ENCODE results near the gene CMTM5. TPM values are rescaled to one million over a fixed set of nuclear protein-coding genes. Genes with fewer than 3 reads are reported as not detected.
"Not testable (repeated sequence)": the region's sequence is repeated elsewhere in the genome, so short reads cannot be mapped to it uniquely, and the experiment has no call there.

The CMTM5 gene
- total RNA-seq, 2 donors from 2014 or later = 0.40 to 1.4 TPM

- H3K36me3 Mint-ChIP-seq (ENCODE audit: low read depth) = no peaks in the 10 kb centered on the region
- H3K4me1 Mint-ChIP-seq = peaks cover 5% of the 10 kb centered on the region
- WGBS, 2 experiments (ENCODE audit: insufficient coverage in 1 of 2, insufficient read length in 1 of 2) = 91 to 93% methylated on average over 16 to 26 of the region's 26 CpGs
- Histone ChIP-seq H3K27ac (ENCODE audit: low read depth, low read length) (no peak overlapping the region), H3K4me1 (ENCODE audit: control insufficient read depth, insufficient read depth, low read length) (no peaks in the 10 kb centered on the region), H3K27me3 (ENCODE audit: control insufficient read depth, insufficient read depth, low read length, poor library complexity, severe bottlenecking) (peaks cover 9% of the 10 kb centered on the region), H3K9ac (ENCODE audit: extremely low read depth, low read length, poor library complexity, severe bottlenecking) (no peak overlapping the region), H3K36me3 (ENCODE audit: control insufficient read depth, insufficient read depth, low read length) (no peaks in the 10 kb centered on the region), H3K9me3 (ENCODE audit: control insufficient read depth, low read length) (no peaks in the 10 kb centered on the region), H3K4me3 (ENCODE audit: low read length) (no peak overlapping the region)
- no peak overlapping the region for H3K4me3 Mint-ChIP-seq
- no peak for TF ChIP-seq CTCF (conservative IDR thresholded peaks at IDR 0.05)
- DNase-seq = no peak
- H3K9me3 Mint-ChIP-seq = no peaks in the 10 kb centered on the region
- H3K27me3 Mint-ChIP-seq (ENCODE audit: insufficient read depth) = peaks cover 29% of the 10 kb centered on the region
- H3K27ac Mint-ChIP-seq = no peak overlapping the region
These were observed 11.4 kb downstream of the CMTM5 start for GRCh38 chr14:23387916-23388882.

- H3K9ac ChIP-seq (ENCODE audit: extremely low read depth, low read length, poor library complexity, severe bottlenecking) = no peak overlapping the region
- H3K9me3 Mint-ChIP-seq = no peaks in the 10 kb centered on the region
- H3K4me1 ChIP-seq (ENCODE audit: control insufficient read depth, insufficient read depth, low read length) = no peaks in the 10 kb centered on the region
- no peak for DNase-seq
- TF ChIP-seq CTCF (conservative IDR thresholded peaks at IDR 0.05) = no peak
- H3K9me3 ChIP-seq (ENCODE audit: control insufficient read depth, low read length) = no peaks in the 10 kb centered on the region
- H3K4me1 Mint-ChIP-seq = peaks cover 5% of the 10 kb centered on the region
- no peak overlapping the region for H3K27ac ChIP-seq (ENCODE audit: low read depth, low read length)
- H3K27me3 Mint-ChIP-seq (ENCODE audit: insufficient read depth) = peaks cover 26% of the 10 kb centered on the region
- H3K27ac Mint-ChIP-seq = no peak overlapping the region
- no peak overlapping the region for H3K4me3 Mint-ChIP-seq
- WGBS, 2 experiments (ENCODE audit: insufficient coverage in 1 of 2, insufficient read length in 1 of 2) = 93 to 95% methylated on average over 2 to 8 of the region's 8 CpGs
- H3K4me3 ChIP-seq (ENCODE audit: low read length) = no peak overlapping the region
- H3K27me3 ChIP-seq (ENCODE audit: control insufficient read depth, insufficient read depth, low read length, poor library complexity, severe bottlenecking) = peaks cover 14% of the 10 kb centered on the region
- H3K36me3 ChIP-seq (ENCODE audit: control insufficient read depth, insufficient read depth, low read length) = no peaks in the 10 kb centered on the region
- H3K36me3 Mint-ChIP-seq (ENCODE audit: low read depth) = no peaks in the 10 kb centered on the region
These were observed 12.2 kb downstream of the CMTM5 start for GRCh38 chr14:23388996-23389395.

GRCh38 chr14:23389396-23389795, 12.6 kb downstream of the CMTM5 start:
- H3K4me1 Mint-ChIP-seq = peaks cover 5% of the 10 kb centered on the region
- Histone ChIP-seq H3K36me3 (ENCODE audit: control insufficient read depth, insufficient read depth, low read length) (no peaks in the 10 kb centered on the region), H3K4me1 (ENCODE audit: control insufficient read depth, insufficient read depth, low read length) (no peaks in the 10 kb centered on the region), H3K27me3 (ENCODE audit: control insufficient read depth, insufficient read depth, low read length, poor library complexity, severe bottlenecking) (peaks cover 14% of the 10 kb centered on the region), H3K9ac (ENCODE audit: extremely low read depth, low read length, poor library complexity, severe bottlenecking) (no peak overlapping the region), H3K9me3 (ENCODE audit: control insufficient read depth, low read length) (no peaks in the 10 kb centered on the region), H3K4me3 (ENCODE audit: low read length) (no peak overlapping the region), H3K27ac (ENCODE audit: low read depth, low read length) (no peak overlapping the region)
- 90 to 91% methylated on average over 7 to 12 of the region's 12 CpGs for WGBS, 2 experiments (ENCODE audit: insufficient coverage in 1 of 2, insufficient read length in 1 of 2)
- no peak for DNase-seq
- no peaks in the 10 kb centered on the region for H3K9me3 Mint-ChIP-seq
- H3K27me3 Mint-ChIP-seq (ENCODE audit: insufficient read depth) = peaks cover 25% of the 10 kb centered on the region
- TF ChIP-seq CTCF (conservative IDR thresholded peaks at IDR 0.05) = no peak
- no peaks in the 10 kb centered on the region for H3K36me3 Mint-ChIP-seq (ENCODE audit: low read depth)
- H3K4me3 Mint-ChIP-seq = no peak overlapping the region
- no peak overlapping the region for H3K27ac Mint-ChIP-seq

- H3K4me1 ChIP-seq (ENCODE audit: control insufficient read depth, insufficient read depth, low read length); H3K36me3 ChIP-seq (ENCODE audit: control insufficient read depth, insufficient read depth, low read length); H3K27ac ChIP-seq (ENCODE audit: low read depth, low read length); H3K4me3 ChIP-seq (ENCODE audit: low read length); DNase-seq; H3K9me3 ChIP-seq (ENCODE audit: control insufficient read depth, low read length); H3K4me1 Mint-ChIP-seq; H3K4me3 Mint-ChIP-seq; H3K9ac ChIP-seq (ENCODE audit: extremely low read depth, low read length, poor library complexity, severe bottlenecking); H3K36me3 Mint-ChIP-seq (ENCODE audit: low read depth); H3K27ac Mint-ChIP-seq; H3K9me3 Mint-ChIP-seq: not testable (repeated sequence)
- H3K27me3 Mint-ChIP-seq (ENCODE audit: insufficient read depth) = peaks cover 24% of the 10 kb centered on the region
- H3K27me3 ChIP-seq (ENCODE audit: control insufficient read depth, insufficient read depth, low read length, poor library complexity, severe bottlenecking) = peaks cover 14% of the 10 kb centered on the region
- 96% methylated on average over 3 of the region's 19 CpGs; no CpG with 5 or more reads in 1 of the 2 experiments for WGBS, 2 experiments (ENCODE audit: insufficient coverage in 1 of 2, insufficient read length in 1 of 2)
These were observed 13.0 kb downstream of the CMTM5 start for GRCh38 chr14:23389871-23390270.
